HG02840 (cell line): Measurements from ENCODE around the gene NCEH1.

Source experiments
- ATAC-seq: cut with Tn5 transposase; IDR thresholded peaks from one replicate; pipeline ENCODE4 v1.9.1; 2021; ENCODE audit warnings: mild to moderate bottlenecking, moderate library complexity, moderate number of reproducible peaks; ENCODE audit not compliant: unreplicated experiment, low FRiP score

The NCEH1 gene

GRCh38 chr3:172649987-172650386, 60.9 kb downstream of the NCEH1 start:
- ATAC-seq, result no peak

- no peak for ATAC-seq
Measured at GRCh38 chr3:172648747-172649146, 62.1 kb downstream of the NCEH1 start.

- no peak for ATAC-seq
Measured at GRCh38 chr3:172647823-172648222, 63.0 kb downstream of the NCEH1 start.

- no peak for ATAC-seq
Measured at GRCh38 chr3:172647080-172647479, 63.8 kb downstream of the NCEH1 start.

GRCh38 chr3:172646439-172647015, 64.3 kb downstream of the NCEH1 start:
- ATAC-seq, result no peak

- no peak for ATAC-seq
Measured at GRCh38 chr3:172644258-172644657, 66.6 kb downstream of the NCEH1 start.

GRCh38 chr3:172643506-172644179, 67.2 kb downstream of the NCEH1 start:
- ATAC-seq, result no peak

GRCh38 chr3:172641291-172641690, 69.6 kb downstream of the NCEH1 start:
- no peak for ATAC-seq

- no peak for ATAC-seq
Measured at GRCh38 chr3:172640751-172641150, 70.1 kb downstream of the NCEH1 start.

- no peak for ATAC-seq
Measured at GRCh38 chr3:172635588-172635987, 75.3 kb downstream of the NCEH1 start.

- ATAC-seq, result no peak
Measured at GRCh38 chr3:172634948-172635347, 75.9 kb downstream of the NCEH1 start.

- ATAC-seq, result no peak
Measured at GRCh38 chr3:172630316-172630715, 80.6 kb downstream of the NCEH1 start.

GRCh38 chr3:172629470-172629869, 81.4 kb downstream of the NCEH1 start:
- ATAC-seq, result no peak

- no peak for ATAC-seq
Measured at GRCh38 chr3:172627057-172627809, 83.6 kb downstream of the NCEH1 start.

GRCh38 chr3:172626021-172626640, 84.7 kb downstream of the NCEH1 start:
- no peak for ATAC-seq

- no peak for ATAC-seq
Measured at GRCh38 chr3:172625404-172625803, 85.5 kb downstream of the NCEH1 start.

GRCh38 chr3:172624999-172625398, 85.9 kb downstream of the NCEH1 start:
- ATAC-seq, result no peak

- no peak for ATAC-seq
Measured at GRCh38 chr3:172622916-172623700, 87.8 kb downstream of the NCEH1 start.

- no peak for ATAC-seq
Measured at GRCh38 chr3:172622156-172622555, 88.7 kb downstream of the NCEH1 start.

- no peak for ATAC-seq
Measured at GRCh38 chr3:172617976-172618375, 92.9 kb downstream of the NCEH1 start.
